ENCODE measurements around the gene SMG6.

SMG6 gene

GRCh38 chr17:2253768-2254406 is 49.7 kb downstream of the SMG6 start:
- peaks cover 6% of the 10 kb centered on the region for H3K36me3 ChIP-seq (ENCODE audit: insufficient read depth, low read length)
- H3K4me3 ChIP-seq (ENCODE audit: low read length) = no peak overlapping the region

GRCh38 chr17:2253362-2253761 is 50.2 kb downstream of the SMG6 start:
- Histone ChIP-seq H3K4me1 (ENCODE audit: control insufficient read depth, insufficient read depth, low read length) (peaks cover 27% of the 10 kb centered on the region), H3K27me3 (ENCODE audit: control insufficient read depth, insufficient read depth, low read length) (no peaks in the 10 kb centered on the region), H3K9me3 (replicated peaks; ENCODE audit: low read length) (no peaks in the 10 kb centered on the region), H3K4me3 (ENCODE audit: low read length) (no peak overlapping the region), H3K9ac (ENCODE audit: low read depth, low read length) (no peak overlapping the region), H3K4me2 (ENCODE audit: low read length) (no peak overlapping the region), H3K36me3 (ENCODE audit: insufficient read depth, low read length) (peaks cover 6% of the 10 kb centered on the region)

More at GRCh38 chr17:2253768-2254406, 49.7 kb downstream of the SMG6 start:
- H3K9me3 ChIP-seq (replicated peaks; ENCODE audit: low read length) = no peaks in the 10 kb centered on the region
- no peak overlapping the region for H3K9ac ChIP-seq (ENCODE audit: low read depth, low read length)
- H3K4me1 ChIP-seq (ENCODE audit: control insufficient read depth, insufficient read depth, low read length) = peaks cover 27% of the 10 kb centered on the region
- no peak overlapping the region for H3K4me2 ChIP-seq (ENCODE audit: low read length)
- no peaks in the 10 kb centered on the region for H3K27me3 ChIP-seq (ENCODE audit: control insufficient read depth, insufficient read depth, low read length)

GRCh38 chr17:2251098-2251497 is 52.5 kb downstream of the SMG6 start:
- H3K36me3 ChIP-seq (ENCODE audit: insufficient read depth, low read length) = peaks cover 6% of the 10 kb centered on the region
- H3K4me1 ChIP-seq (ENCODE audit: control insufficient read depth, insufficient read depth, low read length) = peaks cover 27% of the 10 kb centered on the region
- no peak overlapping the region for H3K4me3 ChIP-seq (ENCODE audit: low read length)
- no peak overlapping the region for H3K4me2 ChIP-seq (ENCODE audit: low read length)
- H3K9ac ChIP-seq (ENCODE audit: low read depth, low read length) = peak overlapping the region; percentile 73
- no peaks in the 10 kb centered on the region for H3K9me3 ChIP-seq (replicated peaks; ENCODE audit: low read length)
- H3K27me3 ChIP-seq (ENCODE audit: control insufficient read depth, insufficient read depth, low read length) = no peaks in the 10 kb centered on the region

GRCh38 chr17:2250140-2251095 is 53.2 kb downstream of the SMG6 start:
- peaks cover 6% of the 10 kb centered on the region for H3K36me3 ChIP-seq (ENCODE audit: insufficient read depth, low read length)
- H3K4me3 ChIP-seq (ENCODE audit: low read length) = no peak overlapping the region
- no peaks in the 10 kb centered on the region for H3K9me3 ChIP-seq (replicated peaks; ENCODE audit: low read length)
- peak overlapping the region; percentile 24 for H3K4me2 ChIP-seq (ENCODE audit: low read length)
- no peaks in the 10 kb centered on the region for H3K27me3 ChIP-seq (ENCODE audit: control insufficient read depth, insufficient read depth, low read length)
- peak overlapping the region; percentile 73 for H3K9ac ChIP-seq (ENCODE audit: low read depth, low read length)
- peaks cover 27% of the 10 kb centered on the region for H3K4me1 ChIP-seq (ENCODE audit: control insufficient read depth, insufficient read depth, low read length)

- Histone ChIP-seq H3K4me1 (ENCODE audit: control insufficient read depth, insufficient read depth, low read length) (peaks cover 42% of the 10 kb centered on the region), H3K36me3 (ENCODE audit: insufficient read depth, low read length) (peaks cover 8% of the 10 kb centered on the region), H3K9ac (ENCODE audit: low read depth, low read length) (no peak overlapping the region), H3K9me3 (replicated peaks; ENCODE audit: low read length) (no peaks in the 10 kb centered on the region), H3K4me2 (ENCODE audit: low read length) (no peak overlapping the region), H3K27me3 (ENCODE audit: control insufficient read depth, insufficient read depth, low read length) (no peaks in the 10 kb centered on the region), H3K4me3 (ENCODE audit: low read length) (no peak overlapping the region)
Observed at GRCh38 chr17:2247005-2247404, 56.6 kb downstream of the SMG6 start.

GRCh38 chr17:2244545-2245525 is 58.8 kb downstream of the SMG6 start:
- peak overlapping the region; percentile 84 for H3K9ac ChIP-seq (ENCODE audit: low read depth, low read length)
- H3K27me3 ChIP-seq (ENCODE audit: control insufficient read depth, insufficient read depth, low read length) = no peaks in the 10 kb centered on the region
- peak overlapping the region; percentile 29 for H3K4me3 ChIP-seq (ENCODE audit: low read length)
- H3K4me1 ChIP-seq (ENCODE audit: control insufficient read depth, insufficient read depth, low read length) = peaks cover 47% of the 10 kb centered on the region
- H3K4me2 ChIP-seq (ENCODE audit: low read length) = peak overlapping the region; percentile 67
- H3K36me3 ChIP-seq (ENCODE audit: insufficient read depth, low read length) = peaks cover 8% of the 10 kb centered on the region
- no peaks in the 10 kb centered on the region for H3K9me3 ChIP-seq (replicated peaks; ENCODE audit: low read length)

- peak overlapping the region; percentile 84 for H3K9ac ChIP-seq (ENCODE audit: low read depth, low read length)
- peaks cover 8% of the 10 kb centered on the region for H3K36me3 ChIP-seq (ENCODE audit: insufficient read depth, low read length)
- H3K9me3 ChIP-seq (replicated peaks; ENCODE audit: low read length) = no peaks in the 10 kb centered on the region
- H3K4me2 ChIP-seq (ENCODE audit: low read length) = peak overlapping the region; percentile 67
- H3K27me3 ChIP-seq (ENCODE audit: control insufficient read depth, insufficient read depth, low read length) = no peaks in the 10 kb centered on the region
- H3K4me3 ChIP-seq (ENCODE audit: low read length) = peak overlapping the region; percentile 29
- peaks cover 51% of the 10 kb centered on the region for H3K4me1 ChIP-seq (ENCODE audit: control insufficient read depth, insufficient read depth, low read length)
Observed at GRCh38 chr17:2243953-2244352, 59.6 kb downstream of the SMG6 start.

- no peaks in the 10 kb centered on the region for H3K9me3 ChIP-seq (replicated peaks; ENCODE audit: low read length)
- H3K9ac ChIP-seq (ENCODE audit: low read depth, low read length) = peak overlapping the region; percentile 35
- H3K4me1 ChIP-seq (ENCODE audit: control insufficient read depth, insufficient read depth, low read length) = peaks cover 70% of the 10 kb centered on the region
- H3K27me3 ChIP-seq (ENCODE audit: control insufficient read depth, insufficient read depth, low read length) = no peaks in the 10 kb centered on the region
- no peak overlapping the region for H3K4me3 ChIP-seq (ENCODE audit: low read length)
- H3K36me3 ChIP-seq (ENCODE audit: insufficient read depth, low read length) = peaks cover 8% of the 10 kb centered on the region
- no peak overlapping the region for H3K4me2 ChIP-seq (ENCODE audit: low read length)
Observed at GRCh38 chr17:2241823-2242222, 61.8 kb downstream of the SMG6 start.

- Histone ChIP-seq H3K4me1 (ENCODE audit: control insufficient read depth, insufficient read depth, low read length) (peaks cover 70% of the 10 kb centered on the region), H3K9ac (ENCODE audit: low read depth, low read length) (peak overlapping the region; percentile 40), H3K4me3 (ENCODE audit: low read length) (peak overlapping the region; percentile 37), H3K27me3 (ENCODE audit: control insufficient read depth, insufficient read depth, low read length) (no peaks in the 10 kb centered on the region), H3K4me2 (ENCODE audit: low read length) (peak overlapping the region; percentile 68), H3K9me3 (replicated peaks; ENCODE audit: low read length) (no peaks in the 10 kb centered on the region), H3K36me3 (ENCODE audit: insufficient read depth, low read length) (peaks cover 9% of the 10 kb centered on the region)
Observed at GRCh38 chr17:2240541-2240940, 63.0 kb downstream of the SMG6 start.

GRCh38 chr17:2239882-2240430 is 63.6 kb downstream of the SMG6 start:
- peak overlapping the region; percentile 40 for H3K9ac ChIP-seq (ENCODE audit: low read depth, low read length)
- H3K4me2 ChIP-seq (ENCODE audit: low read length) = peak overlapping the region; percentile 68
- peak overlapping the region; percentile 47 for H3K4me3 ChIP-seq (ENCODE audit: low read length)
- peaks cover 12% of the 10 kb centered on the region for H3K36me3 ChIP-seq (ENCODE audit: insufficient read depth, low read length)
- H3K4me1 ChIP-seq (ENCODE audit: control insufficient read depth, insufficient read depth, low read length) = peaks cover 68% of the 10 kb centered on the region
- H3K9me3 ChIP-seq (replicated peaks; ENCODE audit: low read length) = no peaks in the 10 kb centered on the region
- no peaks in the 10 kb centered on the region for H3K27me3 ChIP-seq (ENCODE audit: control insufficient read depth, insufficient read depth, low read length)

All from skeletal muscle satellite cell (primary cell).